Panc1 (cell line): Measurements from ENCODE around the gene RPS15. TPM values are rescaled to one million over a fixed set of nuclear protein-coding genes. Genes with fewer than 3 reads are reported as not detected.

Source experiments
- ATAC-seq: fragments of 200-7000 bp; cut with Tn5 transposase; 2 replicates; pipeline ENCODE4 v1.9.1; 2020; ENCODE audit warnings: mild to moderate bottlenecking, moderate library complexity
- BruUV-seq: library from RNA; stranded (reverse); fragments of 400-500 nt; replicated peaks from 2 replicates; lab custom pipeline; 2021; lab: Mats Ljungman, UMichigan
- CTCF ChIA-PET: fragments of 300-600 bp; sonication (Branson Sonifier 250); formaldehyde crosslinking; loops from one replicate; lab custom pipeline; 2022; ENCODE audit warnings: antibody characterized with exemption; lab: Charles Lee
- POLR2A ChIA-PET: fragments of 300-600 bp; sonication (Branson Sonifier 250); formaldehyde crosslinking; loops from one replicate; lab custom pipeline; 2022; ENCODE audit warnings: antibody characterized with exemption; lab: Charles Lee
- DNase-seq: peaks from one replicate; pipeline ENCODE4 v3.0.0-alpha.2; 2010; ENCODE audit warnings: low read depth, low spot score
- H3K27ac ChIP-seq: 2 replicates; pipeline ENCODE4 v1.5.1; 2011; ENCODE audit warnings: mild to moderate bottlenecking, low read length, inconsistent platforms
- H3K27me3 ChIP-seq: fragments of 200-500 bp; sonication (Bioruptor generic); 2 replicates; pipeline ENCODE4 v1.6.0; 2014; ENCODE audit warnings: low read length, inconsistent platforms; ENCODE audit not compliant: control insufficient read depth, insufficient read depth
- H3K36me3 ChIP-seq: fragments of 200-500 bp; sonication (Bioruptor generic); 2 replicates; pipeline ENCODE4 v1.5.1; 2014; ENCODE audit warnings: inconsistent platforms, mild to moderate bottlenecking, low read length, moderate library complexity; ENCODE audit not compliant: control insufficient read depth, insufficient read depth
- H3K4me1 ChIP-seq: 2 replicates; pipeline ENCODE4 v1.5.1; 2011; ENCODE audit warnings: inconsistent platforms, mild to moderate bottlenecking, low read length, moderate library complexity; ENCODE audit not compliant: control insufficient read depth, insufficient read depth
- H3K4me3 ChIP-seq, 2 experiments: 2 replicates each; pipeline ENCODE4 v1.5.1; 2011 to 2012; ENCODE audit warnings: low read depth in 2 of 2, low read length in 2 of 2, mild to moderate bottlenecking in 2 of 2, inconsistent platforms in 1 of 2, moderate library complexity in 1 of 2
- H3K9me3 ChIP-seq: fragments of 200-500 bp; sonication (Bioruptor generic); 2 replicates; pipeline ENCODE4 v1.5.1; 2014; ENCODE audit warnings: low read depth, mild to moderate bottlenecking, inconsistent platforms, low read length, moderate library complexity; ENCODE audit not compliant: control insufficient read depth, insufficient read depth
- CTCF ChIP-seq: fragments of 450-650 bp; IDR thresholded peaks from 2 replicates; pipeline ENCODE4 v1.5.1; 2017; ENCODE audit warnings: mild to moderate bottlenecking
- POLR2AphosphoS5 ChIP-seq: IDR thresholded peaks from 2 replicates; pipeline ENCODE4 v1.6.1; 2012; ENCODE audit warnings: mild to moderate bottlenecking, low read depth, low read length, moderate library complexity
- SIN3A ChIP-seq: IDR thresholded peaks from 2 replicates; pipeline ENCODE4 v1.6.1; 2012; ENCODE audit warnings: low read depth, mild to moderate bottlenecking, low read length, moderate library complexity, borderline replicate concordance; ENCODE audit not compliant: insufficient read depth
- TCF7L2 ChIP-seq: IDR thresholded peaks from 2 replicates; pipeline ENCODE4 v1.6.1; 2011; ENCODE audit warnings: mild to moderate bottlenecking, low read depth, low read length, inconsistent platforms
- in situ Hi-C: cut with HindIII; loops from 2 replicates; pipeline ENCODE4 v1.10.0; 2016; ENCODE audit warnings: low sequenced_read_pairs, low pct_unique_long_range_greater_than_20kb
- intact Hi-C: fragments of 100-400 bp; cut with micrococcal nuclease; formaldehyde crosslinking; loops from one replicate; pipeline ENCODE4 v1.10.0; 2022; ENCODE audit not compliant: unreplicated experiment
- total RNA-seq: library from RNA; stranded (reverse); gene quantifications from one replicate; pipeline ENCODE4 v1.2.1, GENCODE V29; 2021; ENCODE audit not compliant: unreplicated experiment
- TF ChIP-seq, protein P1 (sequence below), 2 experiments: IDR thresholded peaks; 2 replicates each; pipeline ENCODE4 v1.6.1; 2011 to 2012; ENCODE audit warnings: low read depth in 2 of 2, control low read depth in 1 of 2, low read length in 1 of 2, mild to moderate bottlenecking in 1 of 2, moderate library complexity in 1 of 2; ENCODE audit not compliant: insufficient read depth in 1 of 2

RPS15 gene
- total RNA-seq, 1 experiment from 2014 or later = 1,067 TPM

DNA sequence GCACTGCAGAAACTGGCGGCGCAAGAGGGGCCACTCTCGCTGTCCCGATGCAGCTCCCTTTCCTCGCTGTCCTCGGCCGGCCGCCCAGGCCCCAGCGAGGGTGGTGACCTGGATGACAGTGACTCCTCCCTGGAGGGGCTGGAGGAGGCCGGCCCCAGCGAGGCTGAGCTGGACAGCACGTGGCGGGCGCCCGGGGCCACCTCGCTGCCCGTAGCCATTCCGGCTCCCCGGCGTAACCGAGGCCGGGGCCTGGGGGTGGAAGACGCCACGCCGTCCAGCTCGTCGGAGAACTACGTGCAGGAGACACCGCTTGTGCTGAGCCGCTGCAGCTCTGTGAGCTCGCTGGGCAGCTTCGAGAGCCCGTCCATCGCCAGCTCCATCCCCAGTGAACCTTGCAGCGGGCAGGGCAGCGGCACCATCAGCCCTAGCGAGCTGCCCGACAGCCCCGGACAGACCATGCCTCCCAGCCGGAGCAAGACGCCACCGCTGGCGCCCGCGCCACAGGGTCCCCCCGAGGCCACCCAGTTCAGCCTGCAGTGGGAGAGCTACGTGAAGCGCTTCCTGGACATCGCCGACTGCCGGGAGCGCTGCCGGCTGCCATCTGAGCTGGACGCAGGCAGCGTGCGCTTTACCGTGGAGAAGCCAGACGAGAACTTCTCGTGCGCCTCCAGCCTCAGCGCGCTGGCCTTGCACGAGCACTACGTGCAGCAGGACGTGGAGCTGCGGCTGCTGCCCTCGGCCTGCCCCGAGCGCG lies 28.4 kb downstream of the RPS15 start:
- H3K4me1 ChIP-seq = no peaks in the 10 kb centered on the region
- TF ChIP-seq TCF7L2 (no peak), POLR2AphosphoS5 (no peak), SIN3A (no peak), CTCF (no peak)
- TF ChIP-seq, protein P1, sequence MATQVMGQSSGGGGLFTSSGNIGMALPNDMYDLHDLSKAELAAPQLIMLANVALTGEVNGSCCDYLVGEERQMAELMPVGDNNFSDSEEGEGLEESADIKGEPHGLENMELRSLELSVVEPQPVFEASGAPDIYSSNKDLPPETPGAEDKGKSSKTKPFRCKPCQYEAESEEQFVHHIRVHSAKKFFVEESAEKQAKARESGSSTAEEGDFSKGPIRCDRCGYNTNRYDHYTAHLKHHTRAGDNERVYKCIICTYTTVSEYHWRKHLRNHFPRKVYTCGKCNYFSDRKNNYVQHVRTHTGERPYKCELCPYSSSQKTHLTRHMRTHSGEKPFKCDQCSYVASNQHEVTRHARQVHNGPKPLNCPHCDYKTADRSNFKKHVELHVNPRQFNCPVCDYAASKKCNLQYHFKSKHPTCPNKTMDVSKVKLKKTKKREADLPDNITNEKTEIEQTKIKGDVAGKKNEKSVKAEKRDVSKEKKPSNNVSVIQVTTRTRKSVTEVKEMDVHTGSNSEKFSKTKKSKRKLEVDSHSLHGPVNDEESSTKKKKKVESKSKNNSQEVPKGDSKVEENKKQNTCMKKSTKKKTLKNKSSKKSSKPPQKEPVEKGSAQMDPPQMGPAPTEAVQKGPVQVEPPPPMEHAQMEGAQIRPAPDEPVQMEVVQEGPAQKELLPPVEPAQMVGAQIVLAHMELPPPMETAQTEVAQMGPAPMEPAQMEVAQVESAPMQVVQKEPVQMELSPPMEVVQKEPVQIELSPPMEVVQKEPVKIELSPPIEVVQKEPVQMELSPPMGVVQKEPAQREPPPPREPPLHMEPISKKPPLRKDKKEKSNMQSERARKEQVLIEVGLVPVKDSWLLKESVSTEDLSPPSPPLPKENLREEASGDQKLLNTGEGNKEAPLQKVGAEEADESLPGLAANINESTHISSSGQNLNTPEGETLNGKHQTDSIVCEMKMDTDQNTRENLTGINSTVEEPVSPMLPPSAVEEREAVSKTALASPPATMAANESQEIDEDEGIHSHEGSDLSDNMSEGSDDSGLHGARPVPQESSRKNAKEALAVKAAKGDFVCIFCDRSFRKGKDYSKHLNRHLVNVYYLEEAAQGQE (IDR thresholded peaks at IDR 0.05; ENCODE audit: insufficient read depth in 1 of 2, low read depth in 2 of 2, low read length in 1 of 2) = no peak
- no TSS peak for BruUV-seq
- POLR2A ChIA-PET = no interaction called here
- no peaks in the 10 kb centered on the region for H3K9me3 ChIP-seq
- H3K36me3 ChIP-seq = no peaks in the 10 kb centered on the region
- in situ Hi-C loops = no loop called here
- intact Hi-C loops = no loop called here
- ATAC-seq (no peak), DNase-seq (no peak)
- H3K27me3 ChIP-seq = no peaks in the 10 kb centered on the region
- no peak overlapping the region for H3K27ac ChIP-seq
- CTCF ChIA-PET = no interaction called here
- H3K4me3 ChIP-seq = no peak overlapping the region

GRCh38 chr19:1467215-1467489 lies 29.0 kb downstream of the RPS15 start:
- Histone ChIP-seq H3K4me1 (no peaks in the 10 kb centered on the region), H3K36me3 (no peaks in the 10 kb centered on the region), H3K27me3 (no peaks in the 10 kb centered on the region), H3K9me3 (no peaks in the 10 kb centered on the region), H3K4me3 (no peak overlapping the region), H3K27ac (no peak overlapping the region)
- ATAC-seq = no peak
- intact Hi-C loops = no loop called here
- in situ Hi-C loops = no loop called here
- ChIA-PET POLR2A (no interaction called here), CTCF (no interaction called here)
- TF ChIP-seq TCF7L2 = no peak
- TF ChIP-seq CTCF = no peak
- TF ChIP-seq SIN3A = no peak
- TF ChIP-seq, protein P1 (IDR thresholded peaks at IDR 0.05; ENCODE audit: insufficient read depth in 1 of 2, low read depth in 2 of 2, low read length in 1 of 2) = no peak
- no peak for TF ChIP-seq POLR2AphosphoS5
- no TSS peak for BruUV-seq
- no peak for DNase-seq
